GM21619 (cell line): ENCODE results near the gene SETDB2.

Source experiments
- ATAC-seq: cut with Tn5 transposase; IDR thresholded peaks from one replicate; pipeline ENCODE4 v1.9.1; 2021; ENCODE audit not compliant: unreplicated experiment

SETDB2 gene, protein sequence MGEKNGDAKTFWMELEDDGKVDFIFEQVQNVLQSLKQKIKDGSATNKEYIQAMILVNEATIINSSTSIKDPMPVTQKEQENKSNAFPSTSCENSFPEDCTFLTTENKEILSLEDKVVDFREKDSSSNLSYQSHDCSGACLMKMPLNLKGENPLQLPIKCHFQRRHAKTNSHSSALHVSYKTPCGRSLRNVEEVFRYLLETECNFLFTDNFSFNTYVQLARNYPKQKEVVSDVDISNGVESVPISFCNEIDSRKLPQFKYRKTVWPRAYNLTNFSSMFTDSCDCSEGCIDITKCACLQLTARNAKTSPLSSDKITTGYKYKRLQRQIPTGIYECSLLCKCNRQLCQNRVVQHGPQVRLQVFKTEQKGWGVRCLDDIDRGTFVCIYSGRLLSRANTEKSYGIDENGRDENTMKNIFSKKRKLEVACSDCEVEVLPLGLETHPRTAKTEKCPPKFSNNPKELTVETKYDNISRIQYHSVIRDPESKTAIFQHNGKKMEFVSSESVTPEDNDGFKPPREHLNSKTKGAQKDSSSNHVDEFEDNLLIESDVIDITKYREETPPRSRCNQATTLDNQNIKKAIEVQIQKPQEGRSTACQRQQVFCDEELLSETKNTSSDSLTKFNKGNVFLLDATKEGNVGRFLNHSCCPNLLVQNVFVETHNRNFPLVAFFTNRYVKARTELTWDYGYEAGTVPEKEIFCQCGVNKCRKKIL

DNA sequence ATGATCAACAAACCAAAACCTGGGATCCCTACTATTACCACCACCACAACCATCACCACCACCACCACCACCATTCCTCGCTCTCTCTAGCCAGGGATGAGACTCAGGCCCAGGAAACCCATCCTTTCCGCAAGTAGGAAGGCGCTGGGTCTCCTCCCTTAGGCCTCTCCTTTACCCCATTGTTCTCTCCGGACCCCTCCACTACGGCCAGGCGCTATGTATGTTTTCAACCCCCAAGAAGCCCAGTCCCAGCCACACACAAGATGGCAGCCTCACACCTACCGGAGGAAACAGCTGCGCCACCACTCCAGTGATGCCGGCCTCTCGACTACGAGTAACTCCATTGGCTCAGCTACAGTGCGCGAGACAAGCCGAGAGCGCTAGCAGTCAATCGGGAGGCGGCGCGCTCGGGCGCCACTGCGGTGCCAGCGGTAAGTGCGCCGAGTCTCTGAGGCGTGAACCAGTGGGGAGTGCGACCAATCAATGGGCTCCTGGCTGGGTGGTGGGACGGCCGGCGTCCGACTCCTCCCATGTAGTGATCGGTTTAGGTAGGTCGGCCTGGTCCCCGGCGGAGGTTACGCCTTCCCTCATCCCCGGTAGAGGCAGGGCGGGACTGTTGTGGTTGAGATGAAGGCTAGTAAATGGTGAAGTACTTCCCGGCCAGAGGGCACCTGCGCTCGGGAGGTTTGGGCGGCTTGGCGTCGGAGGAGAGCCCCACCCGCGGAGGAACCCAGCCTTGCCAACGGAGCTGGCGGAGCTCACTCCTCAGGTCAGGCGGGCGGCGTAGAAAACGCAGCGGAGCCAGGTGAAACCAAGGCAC, at the start of gene SETDB2, which contains the start of gene CAB39L:
Gene SETDB2, plus strand, starts transcription at position 571 of the 820 bp plus-strand sequence. CDS start 7,620 bp downstream, outside the sequence.
Gene CAB39L, minus strand, starts transcription at position 361 of the 820 bp plus-strand sequence. CDS start 61,154 bp downstream, outside the sequence.
- peak; percentile 93 for ATAC-seq

DNA sequence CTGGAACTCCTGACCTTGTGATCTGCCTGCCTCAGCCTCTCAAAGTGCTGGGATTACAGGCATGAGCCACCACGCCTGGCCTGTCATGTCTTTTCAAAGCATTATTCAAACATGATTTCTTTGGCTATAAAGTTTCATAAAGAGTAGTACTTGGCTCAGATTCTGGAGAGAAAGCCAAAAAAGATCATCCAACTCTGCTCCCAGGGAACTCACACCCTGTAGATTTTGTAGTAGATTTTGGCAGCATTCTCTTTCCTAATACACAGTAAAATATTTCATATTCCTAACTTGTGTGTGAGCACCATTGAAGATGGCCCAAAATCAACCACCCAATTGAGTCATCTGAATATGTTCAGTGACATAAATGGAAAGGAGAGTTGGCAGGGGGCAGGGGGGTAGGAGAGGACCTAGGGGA, 48.6 kb upstream of the SETDB2 start:
- no peak for ATAC-seq

DNA sequence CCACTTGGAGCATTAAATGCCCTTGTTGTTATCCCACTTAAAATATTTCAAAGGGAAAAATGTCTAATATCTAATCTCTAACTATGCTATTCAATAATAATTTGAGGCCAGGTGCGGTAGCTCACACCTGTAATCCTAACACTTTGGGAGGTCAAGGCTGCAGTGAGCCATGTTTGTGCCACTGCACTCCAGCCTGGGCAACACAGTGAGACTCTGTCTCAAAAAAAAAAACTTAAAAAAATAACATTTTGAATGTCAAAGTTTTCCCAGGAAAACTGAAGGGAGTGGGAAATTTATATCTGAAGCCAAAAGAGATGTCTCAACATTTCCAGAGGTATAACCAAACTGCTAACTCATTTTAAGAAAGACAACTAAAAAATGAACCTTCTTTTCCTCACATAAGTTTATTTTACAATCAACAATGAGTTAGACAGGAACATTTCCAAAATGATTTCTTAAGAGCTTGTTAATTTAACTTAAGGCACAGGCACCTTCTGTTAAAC, 48.1 kb upstream of the SETDB2 start:
- no peak for ATAC-seq

DNA sequence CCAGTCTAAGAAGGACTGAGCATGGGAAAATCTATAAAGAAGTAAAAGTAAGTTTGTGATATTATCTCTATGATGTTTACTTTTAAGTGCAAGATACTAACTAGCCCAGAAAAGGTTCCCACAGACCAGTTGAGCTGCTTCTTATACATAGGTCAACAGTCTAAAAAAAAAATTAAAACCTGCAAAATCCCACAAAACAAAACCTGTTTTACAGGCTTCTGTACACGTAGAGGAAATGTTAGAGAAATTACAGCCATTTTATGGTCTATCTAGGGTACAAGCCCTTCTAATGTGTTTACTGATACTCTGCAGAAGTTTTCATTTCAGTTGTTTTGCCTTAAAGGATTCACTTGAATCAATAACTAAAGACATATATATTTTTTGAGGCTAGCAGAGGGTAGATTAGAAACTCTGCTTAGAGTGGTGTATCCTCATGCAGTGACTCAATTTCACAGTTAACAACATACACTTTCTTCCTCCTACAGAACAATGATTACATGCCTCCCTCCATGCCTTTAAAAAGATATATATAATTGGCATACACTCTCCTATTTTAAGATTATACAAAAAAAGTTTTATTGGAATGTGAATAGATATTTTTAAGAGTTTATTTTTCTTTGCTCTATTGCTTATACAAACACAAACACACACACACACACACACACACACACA, 44.1 kb upstream of the SETDB2 start:
- no peak for ATAC-seq

DNA sequence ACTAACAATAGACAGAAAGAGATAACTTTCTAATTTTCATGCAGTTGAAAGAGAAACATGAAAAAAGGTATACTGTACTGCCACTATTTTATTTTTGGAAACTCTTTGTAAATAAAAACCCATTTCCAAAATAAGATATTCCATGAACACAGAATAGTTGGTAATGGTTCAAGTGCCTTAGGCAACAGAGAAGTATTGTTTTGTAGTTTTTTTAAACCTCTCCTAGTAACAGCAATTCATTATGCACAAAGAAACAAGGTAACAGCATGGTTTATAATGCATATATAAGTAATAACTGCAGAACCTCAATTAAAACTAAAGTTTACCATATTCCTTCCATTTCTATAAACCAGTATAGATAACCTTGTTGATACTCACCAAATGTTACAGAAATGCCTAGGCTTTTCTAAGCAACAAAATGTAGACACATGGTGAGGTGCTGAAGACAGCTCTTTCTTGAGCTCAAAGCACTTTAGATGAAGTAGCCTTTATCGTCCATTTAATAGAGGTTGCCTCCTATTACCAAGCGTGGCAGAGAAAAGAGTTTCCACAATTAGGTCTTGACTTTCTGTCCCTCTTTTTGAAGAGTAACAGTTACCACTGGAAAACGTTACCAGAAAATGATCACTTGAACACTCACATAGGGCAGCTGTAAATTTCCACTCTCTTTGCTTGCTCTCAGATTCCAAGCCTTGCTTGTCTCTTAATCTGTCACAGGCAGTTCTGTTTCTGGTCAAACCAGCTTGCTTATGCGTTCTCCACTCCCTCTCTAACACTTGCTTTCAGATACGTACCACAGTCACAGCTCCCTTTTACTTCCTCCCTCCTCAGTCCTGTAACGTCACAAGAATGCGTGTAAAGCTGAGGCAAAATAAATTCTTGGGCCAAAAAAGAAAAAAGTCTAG, 43.1 kb upstream of the SETDB2 start:
- peak; percentile 67 for ATAC-seq

DNA sequence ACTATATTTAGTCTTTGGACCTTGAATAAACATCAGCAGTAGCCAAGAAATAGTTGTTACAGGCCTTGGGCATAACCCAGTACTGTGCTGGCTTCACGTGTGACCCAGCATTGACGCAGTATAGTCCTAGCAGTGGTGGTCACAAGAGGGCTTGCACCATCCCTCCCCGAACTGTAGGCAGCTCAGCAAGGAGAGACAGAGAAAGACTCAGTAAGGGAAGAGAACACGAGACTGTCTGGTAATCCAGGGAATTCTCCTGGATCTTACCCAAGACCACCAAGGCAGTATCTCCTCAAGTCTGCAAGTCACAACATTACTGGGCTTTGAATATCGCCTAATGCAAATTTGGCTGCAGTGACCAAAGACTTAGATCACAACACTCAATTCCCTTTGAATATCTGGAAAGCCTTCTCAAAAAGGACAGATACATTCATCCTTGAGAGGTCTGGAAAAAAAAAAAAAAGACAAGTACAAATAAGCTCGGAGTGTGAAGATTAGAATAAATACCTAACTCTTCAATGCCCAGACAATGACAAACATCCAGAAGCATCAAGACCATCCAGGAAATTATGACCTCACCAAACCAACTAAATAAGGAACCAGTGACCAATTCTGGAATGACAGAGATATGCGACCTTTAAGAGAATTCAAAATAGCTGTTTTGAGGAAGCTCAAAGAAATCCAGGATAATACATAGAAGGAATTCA, 39.9 kb upstream of the SETDB2 start:
- no peak for ATAC-seq

DNA sequence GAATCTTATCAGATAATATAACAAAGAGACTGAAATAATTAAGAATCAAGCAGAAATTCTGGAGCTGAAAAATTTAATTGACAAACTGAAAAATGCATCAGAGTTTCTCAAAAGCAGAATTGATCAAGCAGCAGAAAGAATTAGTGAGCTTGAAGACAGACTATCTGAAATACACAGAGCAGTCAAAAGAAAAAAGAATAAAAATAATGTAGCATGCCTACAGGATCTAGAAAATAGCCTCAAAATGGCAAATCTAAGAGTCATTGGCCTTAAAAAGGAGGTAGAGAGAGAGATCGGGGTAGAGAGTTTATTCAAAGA, 39.4 kb upstream of the SETDB2 start:
- ATAC-seq = no peak

DNA sequence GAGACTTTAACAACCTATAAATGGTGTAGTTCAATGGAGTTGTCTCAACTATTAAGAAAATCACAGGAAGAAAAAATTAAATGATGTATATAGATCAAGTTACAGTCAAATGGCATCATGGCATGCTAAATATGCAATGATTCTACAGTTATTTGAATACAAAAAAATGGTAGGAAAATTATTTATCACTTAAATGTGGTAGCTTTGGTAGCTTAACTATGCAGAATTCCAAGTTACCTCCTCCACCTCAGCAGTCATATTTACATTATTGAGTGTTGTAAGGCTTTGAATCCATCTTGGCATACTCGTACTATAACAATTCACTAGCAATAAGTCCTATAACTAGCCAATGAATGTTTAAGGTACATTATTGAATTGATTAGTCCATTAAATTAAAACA, 37.0 kb upstream of the SETDB2 start:
- no peak for ATAC-seq

DNA sequence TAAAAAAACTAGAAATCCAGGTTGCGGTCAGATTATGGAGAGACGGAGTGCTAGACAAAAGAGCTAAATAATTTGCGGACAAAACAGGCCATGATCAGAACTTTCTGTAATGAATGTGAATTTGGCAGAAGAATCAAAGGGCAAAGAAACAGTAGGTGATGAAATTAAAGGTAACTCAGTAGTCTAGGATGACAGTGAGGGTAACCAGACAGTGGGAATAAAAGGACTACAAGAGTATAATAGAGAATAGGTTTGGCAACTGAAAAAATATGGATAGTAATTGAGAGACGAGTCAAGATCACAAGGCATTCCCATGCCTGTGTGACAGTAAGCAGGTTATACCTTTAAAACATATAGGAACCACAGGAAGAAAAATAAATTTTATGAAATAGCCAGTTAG, 36.1 kb upstream of the SETDB2 start:
- ATAC-seq = no peak

DNA sequence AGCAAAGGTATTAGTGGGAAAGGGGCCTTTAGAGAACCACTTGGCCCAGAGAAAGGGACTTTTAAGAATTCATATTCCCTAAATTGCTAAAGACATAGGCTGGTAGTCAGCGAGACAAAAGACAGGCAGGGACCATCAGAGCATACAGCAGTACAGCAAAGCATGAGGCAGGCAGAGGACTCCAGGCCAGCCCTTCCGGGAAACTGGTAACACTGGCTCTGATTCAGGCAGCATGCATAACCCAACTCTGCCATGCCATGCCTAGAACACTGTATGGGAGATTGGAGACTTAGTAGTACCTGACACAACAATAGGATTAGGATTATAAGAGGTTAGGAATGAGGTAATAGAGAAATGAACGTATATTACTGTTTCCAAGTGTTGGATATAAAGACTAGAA, 35.1 kb upstream of the SETDB2 start:
- no peak for ATAC-seq

DNA sequence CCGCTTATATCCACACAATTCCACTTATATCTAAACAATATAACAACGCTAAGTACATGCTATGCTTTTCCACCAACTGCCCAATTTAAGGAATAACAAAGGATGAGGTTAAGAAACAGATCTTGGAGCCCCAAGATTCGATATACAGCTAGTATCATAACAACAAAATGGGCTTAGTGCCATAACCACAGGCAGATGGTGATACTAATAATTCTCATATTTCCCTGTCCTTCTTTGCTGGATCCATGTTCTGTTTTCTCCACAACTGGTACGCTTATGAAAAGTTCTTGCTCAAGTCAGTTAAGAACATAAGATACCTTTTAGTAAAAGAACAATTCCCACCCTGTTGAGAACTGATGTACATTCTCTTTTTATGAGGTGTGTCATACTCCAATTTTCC, 34.1 kb upstream of the SETDB2 start:
- ATAC-seq = no peak

DNA sequence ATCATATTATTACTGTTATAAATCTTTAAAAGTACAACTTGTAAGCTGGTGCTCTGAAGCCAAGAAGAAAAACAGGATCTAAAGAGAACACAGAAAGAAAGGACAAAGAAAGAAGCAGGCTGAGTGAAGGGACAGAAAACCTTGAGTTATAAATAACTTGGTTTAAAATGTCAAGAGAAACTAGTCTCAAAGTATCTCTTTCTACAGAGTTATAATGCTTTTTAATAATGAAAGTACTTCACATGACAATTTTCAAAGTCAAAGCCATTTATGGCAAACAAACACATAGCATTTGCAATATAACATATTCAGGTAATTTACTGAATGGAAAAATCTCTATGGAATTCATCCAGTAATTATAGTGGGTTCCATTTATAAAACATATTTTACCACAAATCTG, 33.6 kb upstream of the SETDB2 start:
- ATAC-seq = no peak

DNA sequence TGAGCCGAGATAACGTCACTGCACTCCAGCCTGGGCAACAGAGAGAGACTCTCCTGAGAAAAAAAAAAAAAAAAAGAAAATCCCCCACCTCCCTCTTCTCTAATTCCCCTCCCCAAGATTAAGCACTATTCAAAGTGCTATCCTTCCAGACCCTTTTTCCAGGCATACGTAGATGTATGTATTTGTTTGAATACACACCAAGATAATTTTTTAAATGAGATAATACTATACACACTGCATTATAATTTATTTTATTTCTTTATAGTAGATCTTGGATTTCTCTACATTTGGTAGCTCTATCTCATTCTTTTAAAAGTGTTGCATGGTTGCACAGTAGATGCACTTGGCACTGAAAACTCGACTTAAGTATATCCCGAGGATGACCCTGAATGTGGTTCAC, 32.7 kb upstream of the SETDB2 start:
- ATAC-seq = no peak

DNA sequence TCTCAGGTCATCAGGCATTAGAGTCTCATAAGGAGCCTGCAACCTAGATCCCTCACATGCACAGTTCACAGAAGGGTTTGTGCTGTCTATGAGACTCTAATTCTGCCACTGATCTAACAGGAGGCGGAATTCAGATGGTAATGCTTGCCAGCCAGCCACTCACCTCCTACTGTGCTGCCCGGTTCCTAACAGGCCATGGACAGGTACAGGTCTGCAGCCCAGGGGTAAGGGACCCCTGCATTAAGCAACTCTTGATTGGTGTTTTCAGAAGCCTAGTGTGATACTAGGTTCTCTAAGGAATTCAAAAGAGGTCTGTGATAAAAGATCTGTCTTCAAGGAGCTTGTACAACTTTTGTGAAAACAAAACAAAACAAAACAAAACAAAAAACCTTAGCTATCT, 31.3 kb upstream of the SETDB2 start:
- no peak for ATAC-seq

DNA sequence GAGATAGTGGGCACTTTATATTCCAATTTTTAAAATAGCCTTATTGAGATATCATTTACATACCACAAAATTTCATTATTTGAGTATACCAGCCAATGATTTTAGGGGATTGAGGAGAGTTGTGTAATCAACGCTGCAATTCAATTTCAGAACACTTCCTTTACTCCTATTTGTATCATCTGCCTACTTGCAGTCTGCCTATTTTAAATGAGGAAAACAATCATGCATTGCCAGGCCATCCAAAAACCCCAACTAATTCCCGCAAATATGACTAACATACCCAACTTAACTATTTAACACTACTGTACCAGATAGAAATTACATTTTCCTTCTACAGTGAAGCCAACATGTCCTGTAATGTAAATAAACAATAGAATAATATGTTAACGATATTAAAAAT, 26.9 kb upstream of the SETDB2 start:
- ATAC-seq = no peak

DNA sequence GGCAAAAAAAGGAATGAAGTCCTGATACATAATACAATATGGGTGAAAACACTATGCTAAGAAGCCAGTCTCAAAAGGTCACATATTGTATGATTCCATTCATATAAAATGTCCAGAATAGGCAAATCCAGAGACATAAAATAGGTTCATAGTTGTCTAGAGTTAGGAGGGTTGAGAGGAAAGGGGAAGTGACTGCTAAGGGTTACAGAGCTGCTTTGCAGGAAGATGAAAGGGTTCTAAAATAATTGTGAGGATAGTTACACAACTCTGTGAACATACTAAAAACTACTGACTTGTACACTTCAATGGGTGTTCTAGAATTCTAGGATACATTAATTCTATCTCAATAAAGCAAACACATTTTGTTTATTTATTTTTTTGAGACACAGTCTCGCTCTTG, 25.9 kb upstream of the SETDB2 start:
- no peak for ATAC-seq

DNA sequence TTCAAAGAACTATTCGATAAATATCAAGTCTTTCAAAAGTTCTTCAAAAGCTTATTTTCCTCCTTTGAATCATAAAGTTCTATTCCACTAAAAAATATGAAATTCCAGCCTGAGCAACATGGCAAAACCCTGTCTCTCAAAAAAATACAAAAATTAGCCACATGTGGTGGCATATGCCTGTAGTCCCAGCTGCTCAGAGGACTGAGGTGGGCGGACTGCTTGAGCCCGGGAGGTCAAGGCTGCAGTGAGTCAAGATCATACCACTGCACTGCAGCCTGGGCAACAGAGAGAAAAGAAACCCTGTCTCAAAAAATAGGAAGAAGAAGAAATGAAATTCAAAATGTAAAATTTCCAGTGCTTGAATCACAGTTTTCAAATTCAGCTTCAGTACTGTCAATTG, 24.8 kb upstream of the SETDB2 start:
- ATAC-seq = no peak

DNA sequence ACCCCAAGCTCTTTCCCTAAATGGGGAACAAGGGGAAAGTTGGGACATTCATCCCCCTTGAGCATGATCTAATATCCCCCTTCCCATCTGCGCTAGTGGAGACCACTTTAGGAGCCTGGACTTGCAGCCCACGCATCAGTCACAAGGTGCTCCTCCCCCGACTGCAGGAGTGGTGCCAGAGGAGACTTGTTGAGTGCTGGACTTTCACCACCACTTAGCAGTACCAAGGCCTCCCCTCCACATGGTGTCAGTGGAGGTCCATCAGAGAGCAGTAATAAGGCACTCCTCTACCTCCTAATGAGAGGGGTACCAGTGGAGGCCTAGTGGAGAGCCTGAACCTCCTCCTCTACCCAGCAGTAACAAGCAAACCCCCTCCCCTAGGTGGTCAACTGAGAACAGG, 22.7 kb upstream of the SETDB2 start:
- peak; percentile 75 for ATAC-seq

DNA sequence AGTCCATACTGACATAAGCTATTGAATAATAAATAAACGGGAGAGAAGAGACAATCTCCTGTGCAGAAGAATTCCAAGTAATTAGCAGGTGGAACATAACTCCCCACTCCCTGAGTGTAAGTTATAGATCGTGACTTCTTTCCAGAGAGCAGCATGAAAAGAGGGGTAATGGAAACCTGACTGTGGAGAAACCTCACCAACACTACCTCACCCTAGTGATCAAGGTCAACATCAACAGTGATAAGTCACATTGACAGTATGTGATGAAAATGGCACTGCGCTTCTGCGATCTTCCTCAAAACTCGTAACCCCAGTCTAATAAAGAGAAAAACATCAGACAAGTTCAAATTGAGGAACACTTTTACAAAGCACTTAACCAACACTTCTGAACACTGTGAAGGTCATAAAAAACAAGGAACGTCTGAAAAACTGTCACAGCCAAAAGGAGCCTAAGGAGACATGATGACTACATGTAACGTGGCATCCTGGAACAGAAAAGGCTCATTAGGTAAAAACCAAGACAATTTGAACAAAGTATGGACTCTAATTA, 20.0 kb upstream of the SETDB2 start:
- no peak for ATAC-seq
